Measurements from ENCODE around the gene BCL6. TPM values are rescaled to one million over a fixed set of nuclear protein-coding genes. Genes with fewer than 3 reads are reported as not detected.

The BCL6 gene
- total RNA-seq, 4 donors from 2014 or later, result 7.4 to 79.2 (median 25.7) TPM

DNA sequence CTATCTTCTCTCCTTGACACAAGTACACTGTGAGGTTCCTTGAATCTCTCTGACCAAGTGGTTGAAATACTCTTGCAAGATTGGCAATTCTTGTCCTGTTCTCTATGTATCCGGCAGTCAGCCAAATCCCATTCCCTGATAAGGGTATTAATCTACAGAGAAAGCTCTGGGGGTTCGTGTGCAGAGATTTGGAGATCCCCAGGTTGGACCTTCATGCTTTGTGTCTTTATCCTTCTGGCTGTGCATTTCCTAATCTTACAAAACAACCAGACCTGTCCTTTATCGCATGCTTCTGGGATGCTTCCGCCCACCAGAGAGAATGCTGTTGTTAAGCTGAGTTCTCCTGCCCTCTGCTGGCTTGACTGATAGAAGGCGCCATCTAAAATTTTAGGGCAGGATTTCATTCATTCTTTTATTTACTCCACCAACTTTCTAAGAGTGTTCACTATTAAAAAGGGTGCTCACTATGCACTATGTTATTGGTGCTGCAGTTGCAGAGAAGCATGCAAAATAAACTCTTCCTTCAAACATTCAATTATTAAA, 66.5 kb downstream of the BCL6 start:
- Histone ChIP-seq H3K27me3 (no peaks in the 10 kb centered on the region), H3K27ac (no peak overlapping the region), H3K9me3 (no peaks in the 10 kb centered on the region), H3K36me3 (no peaks in the 10 kb centered on the region), H3K4me3 (no peak overlapping the region), H3K4me1 (no peaks in the 10 kb centered on the region)
- DNase-seq, result no peak
- TF ChIP-seq POLR2A (IDR thresholded peaks at IDR 0.05), result no peak
- TF ChIP-seq, protein P1, sequence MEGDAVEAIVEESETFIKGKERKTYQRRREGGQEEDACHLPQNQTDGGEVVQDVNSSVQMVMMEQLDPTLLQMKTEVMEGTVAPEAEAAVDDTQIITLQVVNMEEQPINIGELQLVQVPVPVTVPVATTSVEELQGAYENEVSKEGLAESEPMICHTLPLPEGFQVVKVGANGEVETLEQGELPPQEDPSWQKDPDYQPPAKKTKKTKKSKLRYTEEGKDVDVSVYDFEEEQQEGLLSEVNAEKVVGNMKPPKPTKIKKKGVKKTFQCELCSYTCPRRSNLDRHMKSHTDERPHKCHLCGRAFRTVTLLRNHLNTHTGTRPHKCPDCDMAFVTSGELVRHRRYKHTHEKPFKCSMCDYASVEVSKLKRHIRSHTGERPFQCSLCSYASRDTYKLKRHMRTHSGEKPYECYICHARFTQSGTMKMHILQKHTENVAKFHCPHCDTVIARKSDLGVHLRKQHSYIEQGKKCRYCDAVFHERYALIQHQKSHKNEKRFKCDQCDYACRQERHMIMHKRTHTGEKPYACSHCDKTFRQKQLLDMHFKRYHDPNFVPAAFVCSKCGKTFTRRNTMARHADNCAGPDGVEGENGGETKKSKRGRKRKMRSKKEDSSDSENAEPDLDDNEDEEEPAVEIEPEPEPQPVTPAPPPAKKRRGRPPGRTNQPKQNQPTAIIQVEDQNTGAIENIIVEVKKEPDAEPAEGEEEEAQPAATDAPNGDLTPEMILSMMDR (IDR thresholded peaks at IDR 0.05), result peak in 5 of 6 experiments; percentile 38 to 50 (median 41)

DNA sequence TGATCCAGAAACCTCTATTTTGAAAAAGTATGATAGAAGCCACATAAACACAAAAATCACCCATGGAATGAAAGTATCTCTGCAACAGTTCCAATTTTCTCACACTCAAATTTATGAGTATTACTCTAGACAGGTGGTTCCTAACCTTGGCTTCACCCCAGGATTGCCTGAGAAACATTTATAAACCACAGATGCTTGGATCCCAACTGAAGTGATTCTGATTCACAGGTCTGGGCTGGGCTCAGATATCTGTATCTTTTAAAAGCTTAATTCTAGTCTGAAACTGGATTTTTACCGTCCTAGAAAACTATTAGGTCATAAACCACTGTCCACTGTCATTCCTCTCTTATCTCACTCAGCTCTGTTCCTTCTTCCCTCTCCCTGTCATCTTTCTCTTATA, 67.7 kb downstream of the BCL6 start:
- H3K4me1 ChIP-seq, result no peaks in the 10 kb centered on the region
- no peaks in the 10 kb centered on the region for H3K9me3 ChIP-seq
- TF ChIP-seq, protein P1 (IDR thresholded peaks at IDR 0.05), result no peak
- no peak for TF ChIP-seq POLR2A (IDR thresholded peaks at IDR 0.05)
- no peak overlapping the region for H3K4me3 ChIP-seq
- H3K27ac ChIP-seq, result no peak overlapping the region
- no peak for DNase-seq
- no peaks in the 10 kb centered on the region for H3K27me3 ChIP-seq
- H3K36me3 ChIP-seq, result no peaks in the 10 kb centered on the region

GRCh38 chr3:187673012-187673411, 72.3 kb downstream of the BCL6 start:
- H3K27me3 ChIP-seq, result no peaks in the 10 kb centered on the region
- no peak for DNase-seq

More at GRCh38 chr3:187673012-187673411, 72.3 kb downstream of the BCL6 start:
- H3K4me3 ChIP-seq, result no peak overlapping the region
- no peak overlapping the region for H3K27ac ChIP-seq
- H3K9me3 ChIP-seq, result peaks cover 0 to 5% (median 0%) of the 10 kb centered on the region in 4 donors
- no peaks in the 10 kb centered on the region for H3K4me1 ChIP-seq
- TF ChIP-seq POLR2A (IDR thresholded peaks at IDR 0.05), result no peak
- TF ChIP-seq, protein P1 (IDR thresholded peaks at IDR 0.05), result no peak
- no peaks in the 10 kb centered on the region for H3K36me3 ChIP-seq

Other genes starting within 250 kb of the BCL6 start
- 10 to 100 TPM; 15.9 to 97.6 (median 46.5) TPM for gene SST, start 75.1 kb downstream of the BCL6 start, total RNA-seq
- gene RTP2, start 42.9 kb downstream of the BCL6 start, total RNA-seq, result not detected